GM18858 (cell line): Measurements from ENCODE around the gene PPWD1.
"Not testable (repeated sequence)": the region's sequence is repeated elsewhere in the genome, so short reads cannot be mapped to it uniquely, and the experiment has no call there.

Experiments
- ATAC-seq: cut with Tn5 transposase; IDR thresholded peaks from one replicate; pipeline ENCODE4 v1.9.1; 2021; ENCODE audit not compliant: unreplicated experiment

The PPWD1 gene

GRCh38 chr5:65562731-65563701 lies at the start of gene PPWD1, which contains the start of gene CENPK:
PPWD1 (plus strand) TSS chr5:65563296; CDS start chr5:65563311, 15 bp downstream.
CENPK (minus strand) TSS chr5:65563168; CDS start chr5:65554907, 8,261 bp downstream.
- ATAC-seq: peak; percentile 98

- no peak for ATAC-seq
Observed at GRCh38 chr5:65525726-65526125, 37.4 kb upstream of the PPWD1 start.

- ATAC-seq: no peak
Observed at GRCh38 chr5:65530904-65531303, 32.2 kb upstream of the PPWD1 start.

GRCh38 chr5:65535529-65535987 lies 27.5 kb upstream of the PPWD1 start:
- no peak for ATAC-seq

- ATAC-seq: no peak
Observed at GRCh38 chr5:65539827-65540226, 23.3 kb upstream of the PPWD1 start.

GRCh38 chr5:65544473-65544872 lies 18.6 kb upstream of the PPWD1 start:
- ATAC-seq: no peak

- no peak for ATAC-seq
Observed at GRCh38 chr5:65546141-65546540, 17.0 kb upstream of the PPWD1 start.

- ATAC-seq: no peak
Observed at GRCh38 chr5:65548281-65548680, 14.8 kb upstream of the PPWD1 start.

- no peak for ATAC-seq
Observed at GRCh38 chr5:65553941-65554340, 9.2 kb upstream of the PPWD1 start.

GRCh38 chr5:65555287-65555686 lies 7.8 kb upstream of the PPWD1 start:
- ATAC-seq: no peak

GRCh38 chr5:65556181-65556580 lies 6.9 kb upstream of the PPWD1 start:
- no peak for ATAC-seq

- ATAC-seq: no peak
Observed at GRCh38 chr5:65556718-65557117, 6.4 kb upstream of the PPWD1 start.

GRCh38 chr5:65563777-65564176 lies 681 bp downstream of the PPWD1 start:
- ATAC-seq: no peak

- no peak for ATAC-seq
Observed at GRCh38 chr5:65566505-65566904, 3.4 kb downstream of the PPWD1 start.

- no peak for ATAC-seq
Observed at GRCh38 chr5:65570598-65571226, 7.6 kb downstream of the PPWD1 start.

GRCh38 chr5:65577141-65577540 lies 14.0 kb downstream of the PPWD1 start:
- no peak for ATAC-seq

GRCh38 chr5:65588694-65589093 lies 25.6 kb downstream of the PPWD1 start:
- no peak for ATAC-seq

GRCh38 chr5:65601761-65602160 lies 38.7 kb downstream of the PPWD1 start:
- not testable (repeated sequence) for ATAC-seq

- ATAC-seq: no peak
Observed at GRCh38 chr5:65611524-65611923, 48.4 kb downstream of the PPWD1 start.

GRCh38 chr5:65612298-65612907 lies 49.3 kb downstream of the PPWD1 start:
- no peak for ATAC-seq

GRCh38 chr5:65620021-65620420 lies 56.9 kb downstream of the PPWD1 start:
- no peak for ATAC-seq
